LNCaP clone FGC (cell line): ENCODE data around the gene SHB.

Experiments used
- DNase-seq: peaks from one replicate; pipeline ENCODE4 v3.0.0-alpha.2; 2011; ENCODE audit warnings: low read depth
- H3K4me3 ChIP-seq: 2 replicates; pipeline ENCODE4 v1.5.1; 2011; ENCODE audit warnings: mild to moderate bottlenecking, low read depth, low read length, control low read depth
- CTCF ChIP-seq: IDR thresholded peaks from 2 replicates; pipeline ENCODE4 v1.5.1; 2012; ENCODE audit warnings: mild to moderate bottlenecking; ENCODE audit not compliant: control insufficient read depth, insufficient read depth; ENCODE audit errors: extremely low read depth

Gene SHB

GRCh38 chr9:37906312-37907239 is 162.5 kb downstream of the SHB start:
- TF ChIP-seq CTCF: no peak
- no peak for DNase-seq
- no peak overlapping the region for H3K4me3 ChIP-seq

GRCh38 chr9:37905776-37906175 is 163.3 kb downstream of the SHB start:
- no peak for DNase-seq
- no peak overlapping the region for H3K4me3 ChIP-seq
- TF ChIP-seq CTCF: no peak

GRCh38 chr9:37905131-37905505 is 163.9 kb downstream of the SHB start:
- peak overlapping the region; percentile 75 for H3K4me3 ChIP-seq
- no peak for DNase-seq
- TF ChIP-seq CTCF: no peak

GRCh38 chr9:37904445-37905130 is 164.4 kb downstream of the SHB start:
- DNase-seq: no peak

GRCh38 chr9:37903647-37904444 is 165.2 kb downstream of the SHB start, which contains the start of gene SLC25A51:
TSS of gene SLC25A51 (minus strand) at chr9:37904127. CDS start at chr9:37888550, 15,577 bp downstream.
- TF ChIP-seq CTCF: peak; percentile 98
- DNase-seq: peak; percentile 84
- H3K4me3 ChIP-seq: peak within 1 kb of the TSS; percentile 75

More at GRCh38 chr9:37904445-37905130, 164.4 kb downstream of the SHB start:
- peak overlapping the region; percentile 75 for H3K4me3 ChIP-seq
- TF ChIP-seq CTCF: no peak

GRCh38 chr9:37902796-37903646 is 166.0 kb downstream of the SHB start:
- peak overlapping the region; percentile 75 for H3K4me3 ChIP-seq
- no peak for TF ChIP-seq CTCF
- no peak for DNase-seq
